Skeletal muscle tissue (tissue), 4 donors: ENCODE data around the gene RFTN1. TPM values are rescaled to one million over a fixed set of nuclear protein-coding genes. Genes with fewer than 3 reads are reported as not detected.
"Not testable (repeated sequence)": the region's sequence is repeated elsewhere in the genome, so short reads cannot be mapped to it uniquely, and the experiment has no call there.

Experiments
- H3K27ac ChIP-seq: one replicate; pipeline ENCODE4 v1.7.0; 2013; ENCODE audit warnings: mild to moderate bottlenecking, low read depth, low read length, inconsistent platforms
- H3K27me3 ChIP-seq, 3 donors: one replicate each; pipeline ENCODE4 v1.7.0; 2013; ENCODE audit warnings: low read length in 3 of 3; ENCODE audit not compliant: control insufficient read depth in 3 of 3, insufficient read depth in 3 of 3
- H3K36me3 ChIP-seq, 3 donors: one replicate each; pipeline ENCODE4 v1.7.0; 2013; ENCODE audit warnings: low read length in 3 of 3; ENCODE audit not compliant: control insufficient read depth in 3 of 3, insufficient read depth in 3 of 3
- H3K4me1 ChIP-seq, 3 donors: one replicate each; pipeline ENCODE4 v1.7.0; 2013; ENCODE audit warnings: low read length in 3 of 3, mild to moderate bottlenecking in 3 of 3; ENCODE audit not compliant: control insufficient read depth in 3 of 3, insufficient read depth in 3 of 3
- H3K4me3 ChIP-seq, 3 donors: one replicate each; pipeline ENCODE4 v1.7.0; 2013; ENCODE audit warnings: low read length in 3 of 3
- H3K9ac ChIP-seq, 3 donors: one replicate each; pipeline ENCODE4 v1.7.0; 2013; ENCODE audit warnings: low read length in 3 of 3, mild to moderate bottlenecking in 3 of 3, moderate library complexity in 2 of 3, low read depth in 1 of 3
- H3K9me3 ChIP-seq, 3 donors: one replicate each; pipeline ENCODE4 v1.7.0; 2013; ENCODE audit warnings: low read length in 3 of 3; ENCODE audit not compliant: control insufficient read depth in 3 of 3
- total RNA-seq: library from RNA; depleted of rRNA; stranded (reverse); fragments of >200 nt; gene quantifications from one replicate; pipeline ENCODE4 v1.2.3, GENCODE V29; 2014
- donor health status: Osteomylitis.

The RFTN1 gene
- total RNA-seq, 1 donor from 2014 or later: 15.7 TPM

DNA sequence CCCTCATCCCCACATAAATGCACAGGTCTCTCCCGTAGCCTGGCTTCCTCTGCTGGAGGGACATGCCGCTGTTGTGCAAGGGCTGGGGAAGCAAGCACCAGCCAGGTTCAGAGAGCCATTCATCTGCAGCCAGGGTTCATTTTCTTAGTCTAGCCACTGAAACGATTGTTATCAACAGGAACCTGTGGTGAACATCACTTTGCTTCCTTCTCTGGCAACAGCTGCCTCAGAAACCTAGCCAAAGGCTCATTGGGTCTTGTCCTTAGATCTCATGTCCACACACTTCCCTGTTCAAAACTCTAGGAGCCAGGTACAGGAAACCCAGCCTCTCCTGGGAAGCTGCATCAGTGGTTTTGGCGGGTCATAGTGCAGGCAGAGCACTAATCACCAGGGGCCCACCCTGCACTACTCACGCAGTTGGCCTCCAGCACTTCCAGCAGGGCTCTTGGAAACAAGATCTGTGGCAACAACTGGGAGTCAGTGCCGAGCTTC is 201.5 kb downstream of the RFTN1 start:
- H3K4me1 ChIP-seq: peaks cover 13 to 22% (median 20%) of the 10 kb centered on the region in 3 donors
- peak overlapping the region in 2 of 3 donors; percentile 17 to 25 for H3K9ac ChIP-seq
- H3K27ac ChIP-seq: peak overlapping the region; percentile 54
- H3K36me3 ChIP-seq: peaks cover 11 to 17% (median 15%) of the 10 kb centered on the region in 3 donors
- H3K9me3 ChIP-seq: no peaks in the 10 kb centered on the region
- no peaks in the 10 kb centered on the region for H3K27me3 ChIP-seq
- H3K4me3 ChIP-seq: no peak overlapping the region

DNA sequence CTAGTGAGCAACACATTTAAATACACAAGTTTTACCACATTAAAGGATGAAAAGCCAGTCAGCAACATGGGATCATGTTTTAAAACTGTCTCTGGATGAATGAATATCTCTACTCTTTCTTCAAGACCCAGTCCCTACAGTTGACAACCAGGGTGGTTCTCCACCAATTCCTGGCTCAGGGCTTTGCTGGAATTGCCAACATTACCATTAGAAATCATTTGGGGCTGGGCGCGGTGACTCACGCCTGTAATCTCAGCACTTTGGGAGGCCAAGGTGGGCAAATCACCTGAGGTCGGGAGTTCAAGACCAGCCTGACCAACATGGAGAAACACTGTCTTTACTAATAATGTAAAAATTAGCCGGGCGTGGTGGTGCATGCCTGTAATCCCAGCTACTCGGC is 203.0 kb downstream of the RFTN1 start:
- not testable (repeated sequence) for H3K27ac ChIP-seq

DNA sequence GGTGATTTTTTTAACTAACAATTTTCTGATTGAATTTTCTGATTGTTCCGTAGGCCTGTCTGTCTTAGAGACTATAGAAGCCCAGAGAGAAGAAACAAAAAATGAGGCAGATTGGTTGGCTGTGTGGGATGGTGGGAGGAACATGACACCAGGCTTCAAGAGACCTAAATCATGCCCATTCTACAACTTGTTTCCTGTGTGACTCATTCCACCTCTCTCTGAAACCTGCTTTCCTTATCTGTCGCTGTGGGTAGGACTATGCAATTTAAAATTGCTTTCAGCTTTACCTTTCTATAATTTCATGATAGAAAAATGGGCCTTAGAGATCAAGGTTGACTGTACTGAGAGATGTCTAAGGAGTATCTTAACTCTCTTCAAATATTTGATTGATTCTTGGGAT is 203.9 kb downstream of the RFTN1 start:
- Histone ChIP-seq H3K9ac (no peak overlapping the region), H3K27ac (no peak overlapping the region), H3K27me3 (no peaks in the 10 kb centered on the region), H3K4me3 (no peak overlapping the region), H3K4me1 (peaks cover 13 to 22% (median 20%) of the 10 kb centered on the region in 3 donors), H3K36me3 (peaks cover 9 to 12% (median 10%) of the 10 kb centered on the region in 3 donors), H3K9me3 (no peaks in the 10 kb centered on the region)

More for the DNA sequence above, 203.0 kb downstream of the RFTN1 start:
- H3K36me3 ChIP-seq: peaks cover 2 to 12% (median 10%) of the 10 kb centered on the region in 3 donors
- H3K4me3 ChIP-seq, H3K9ac ChIP-seq, H3K27me3 ChIP-seq, H3K9me3 ChIP-seq: not testable (repeated sequence)
- H3K4me1 ChIP-seq: peaks cover 13 to 22% (median 20%) of the 10 kb centered on the region in 3 donors

- H3K27ac ChIP-seq: no peak overlapping the region
- H3K9me3 ChIP-seq: no peaks in the 10 kb centered on the region
- peaks cover 7 to 12% (median 10%) of the 10 kb centered on the region in 3 donors for H3K36me3 ChIP-seq
- H3K9ac ChIP-seq: no peak overlapping the region
- no peaks in the 10 kb centered on the region for H3K27me3 ChIP-seq
- peaks cover 13 to 19% (median 15%) of the 10 kb centered on the region in 3 donors for H3K4me1 ChIP-seq
- no peak overlapping the region for H3K4me3 ChIP-seq
These were observed 204.8 kb downstream of the RFTN1 start for GRCh38 chr3:16308727-16309126.

DNA sequence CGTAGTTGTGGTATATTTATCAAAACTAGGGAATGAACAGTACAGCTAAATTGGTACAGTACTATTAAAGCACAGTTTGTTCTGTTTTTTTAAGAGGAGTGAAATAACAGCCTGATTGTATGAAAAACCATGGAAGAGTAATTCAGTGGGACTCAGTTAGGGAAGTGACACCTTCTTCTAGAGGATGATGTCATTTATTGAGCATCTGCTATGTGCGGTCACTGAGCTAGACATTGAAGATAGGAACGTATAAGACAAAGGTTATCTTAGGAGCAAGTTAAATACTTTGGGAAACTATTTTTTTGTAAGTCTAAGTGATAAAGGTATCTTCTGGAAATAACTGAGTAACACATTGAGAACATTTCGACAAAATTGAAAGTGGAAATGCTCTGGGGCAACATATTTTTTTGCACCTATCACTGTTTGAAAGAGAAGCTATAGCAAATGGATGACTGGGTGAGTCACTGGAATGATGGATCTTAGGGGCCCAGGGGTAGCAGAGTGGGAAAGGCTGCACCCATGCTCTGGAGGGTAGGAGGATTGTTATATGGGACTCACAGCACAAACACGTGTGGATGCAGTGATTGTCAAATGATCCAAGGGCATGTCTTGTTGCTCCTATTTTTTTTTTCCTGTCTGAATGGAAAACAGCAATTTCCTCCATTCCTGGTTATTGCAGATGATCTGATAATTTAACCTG is 205.5 kb downstream of the RFTN1 start:
- Histone ChIP-seq H3K27ac (no peak overlapping the region), H3K36me3 (peaks cover 6 to 12% (median 10%) of the 10 kb centered on the region in 3 donors)

DNA sequence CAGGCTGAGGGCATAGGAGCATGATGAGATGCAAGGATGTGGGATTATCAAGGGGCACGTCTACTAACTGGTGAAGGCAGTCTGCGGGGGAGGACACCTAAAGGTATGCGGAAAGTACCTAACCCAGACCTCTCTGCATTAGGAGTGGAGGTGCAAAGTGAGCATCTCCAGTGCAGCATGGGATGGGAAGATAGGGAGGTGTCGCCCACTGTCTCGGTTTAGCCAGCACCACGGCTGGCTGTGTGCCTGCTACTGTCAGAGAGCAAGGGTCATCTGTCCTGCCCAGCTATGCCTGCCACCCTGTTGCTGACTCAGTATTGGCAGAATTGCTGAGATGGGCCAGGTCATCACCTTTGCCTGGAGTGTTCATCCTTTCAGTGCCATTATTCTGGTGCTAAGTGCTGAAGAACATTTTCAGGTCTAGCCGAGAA is 208.4 kb downstream of the RFTN1 start:
- Histone ChIP-seq H3K36me3 (peaks cover 16 to 25% (median 17%) of the 10 kb centered on the region in 3 donors), H3K9me3 (no peaks in the 10 kb centered on the region), H3K27me3 (no peaks in the 10 kb centered on the region), H3K9ac (no peak overlapping the region), H3K27ac (no peak overlapping the region), H3K4me3 (no peak overlapping the region), H3K4me1 (no peaks in the 10 kb centered on the region)

More for the DNA sequence above, 205.5 kb downstream of the RFTN1 start:
- Histone ChIP-seq H3K9me3 (no peaks in the 10 kb centered on the region), H3K4me3 (no peak overlapping the region), H3K9ac (no peak overlapping the region), H3K4me1 (peaks cover 13 to 17% (median 14%) of the 10 kb centered on the region in 3 donors), H3K27me3 (no peaks in the 10 kb centered on the region)

GRCh38 chr3:16304061-16305010 is 209.2 kb downstream of the RFTN1 start:
- H3K36me3 ChIP-seq: peaks cover 16 to 25% (median 19%) of the 10 kb centered on the region in 3 donors
- H3K4me1 ChIP-seq: no peaks in the 10 kb centered on the region
- H3K27ac ChIP-seq: no peak overlapping the region
- no peak overlapping the region for H3K4me3 ChIP-seq
- no peak overlapping the region for H3K9ac ChIP-seq
- no peaks in the 10 kb centered on the region for H3K9me3 ChIP-seq
- H3K27me3 ChIP-seq: no peaks in the 10 kb centered on the region

DNA sequence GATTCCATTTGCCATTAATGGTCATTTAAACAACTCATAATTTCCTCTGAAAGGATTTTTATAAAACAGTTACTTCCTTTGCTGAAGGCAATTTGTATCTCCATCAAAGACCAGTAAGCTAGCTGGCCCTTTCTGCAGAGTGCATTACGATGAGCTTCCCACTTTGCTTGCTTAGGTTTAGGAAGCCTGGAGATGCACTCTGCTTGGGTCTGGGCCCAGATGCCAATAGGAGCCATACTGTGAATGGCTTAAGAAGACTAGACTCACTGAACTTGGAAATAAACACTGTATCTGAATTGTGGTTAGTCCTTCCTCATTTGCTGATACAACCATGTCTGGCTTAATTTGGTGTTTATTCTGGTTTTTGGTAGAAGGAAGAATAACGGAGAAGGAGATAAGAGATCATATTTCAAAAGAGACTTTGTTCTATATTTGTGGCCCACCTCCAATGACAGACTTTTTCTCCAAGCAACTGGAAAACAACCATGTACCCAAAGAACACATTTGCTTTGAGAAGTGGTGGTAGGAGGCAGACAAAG is 210.4 kb downstream of the RFTN1 start:
- Histone ChIP-seq H3K9ac (no peak overlapping the region), H3K27ac (no peak overlapping the region), H3K4me1 (no peaks in the 10 kb centered on the region), H3K4me3 (no peak overlapping the region), H3K27me3 (no peaks in the 10 kb centered on the region), H3K36me3 (peaks cover 16 to 25% (median 19%) of the 10 kb centered on the region in 3 donors), H3K9me3 (no peaks in the 10 kb centered on the region)

DNA sequence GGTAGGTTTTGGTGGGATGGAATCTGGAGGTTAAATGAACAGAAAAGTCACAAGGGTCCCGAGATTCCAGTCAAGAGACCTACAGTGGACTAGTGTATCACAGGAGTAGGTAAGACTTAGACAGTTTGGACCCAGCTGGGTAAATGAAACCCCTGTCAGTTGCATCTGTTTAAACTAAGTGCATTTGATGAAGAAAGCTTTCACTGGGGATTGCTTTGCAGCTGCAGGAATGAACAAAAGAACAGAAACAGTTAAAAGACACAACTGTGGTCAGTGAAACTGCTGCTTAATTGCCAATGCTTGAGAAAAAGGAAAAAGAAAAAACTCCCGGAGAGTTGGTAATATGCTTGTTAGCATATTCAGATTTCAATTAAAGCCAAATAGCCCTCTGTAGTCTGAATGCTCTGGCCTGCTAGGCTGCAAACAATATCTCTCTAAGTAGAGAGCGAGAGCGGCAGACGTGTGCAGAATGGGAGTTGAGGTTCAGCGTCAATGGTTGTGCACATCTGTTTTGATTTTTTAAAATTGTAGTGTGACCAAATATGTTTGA is 211.3 kb downstream of the RFTN1 start:
- H3K9ac ChIP-seq: no peak overlapping the region
- peaks cover 16 to 25% (median 19%) of the 10 kb centered on the region in 3 donors for H3K36me3 ChIP-seq
- H3K27me3 ChIP-seq: no peaks in the 10 kb centered on the region
- no peaks in the 10 kb centered on the region for H3K9me3 ChIP-seq
- no peak overlapping the region for H3K4me3 ChIP-seq
- no peak overlapping the region for H3K27ac ChIP-seq
- no peaks in the 10 kb centered on the region for H3K4me1 ChIP-seq
